Measurements from ENCODE around the gene PAXIP1.

GRCh38 chr7:155051355-155051754 lies 48.4 kb upstream of the PAXIP1 start:
- TF ChIP-seq CTCF (IDR thresholded peaks at IDR 0.05) = no peak
- TF ChIP-seq POLR2A (IDR thresholded peaks at IDR 0.05) = no peak
